PC-9 (cell line): ENCODE data around the gene PAQR7.

Experiments used
- CTCF ChIP-seq: fragments of 200-600 bp; sonication (generic); conservative IDR thresholded peaks from 2 replicates; pipeline ENCODE4 v1.6.1; 2017; ENCODE audit warnings: mixed run types, antibody characterized with exemption, mild to moderate bottlenecking, moderate library complexity
- EZH2 ChIP-seq: fragments of 200-600 bp; sonication (generic); IDR thresholded peaks from 2 replicates; pipeline ENCODE4 v1.8.0; 2017; ENCODE audit warnings: antibody characterized with exemption, low read depth

GRCh38 chr1:25917996-25918395 is 42.5 kb upstream of the PAQR7 start:
- TF ChIP-seq CTCF (no peak), EZH2 (no peak)
